Endothelial cell of umbilical vein (primary cell): ENCODE measurements around the gene HTRA1. TPM values are rescaled to one million over a fixed set of nuclear protein-coding genes. Genes with fewer than 3 reads are reported as not detected.
A peak's percentile ranks its signal among the peaks of the same experiment; 100 is the strongest.

Source experiments
- BruUV-seq: library from RNA; stranded (reverse); fragments of 400-500 nt; replicated peaks from 2 replicates; lab custom pipeline; 2021; lab: Mats Ljungman, UMichigan
- CTCF ChIA-PET: fragments of 300-600, 350-600 bp; sonication (Branson Sonifier 250); formaldehyde crosslinking; loops from one replicate; lab custom pipeline; 2021; ENCODE audit warnings: antibody characterized with exemption, inconsistent platforms; lab: Charles Lee
- POLR2A ChIA-PET: fragments of 300-600, 350-600 bp; sonication (Branson Sonifier 250); formaldehyde crosslinking; loops from one replicate; lab custom pipeline; 2021; ENCODE audit warnings: antibody characterized with exemption, inconsistent platforms; lab: Charles Lee
- DNase-seq: peaks from one replicate; pipeline ENCODE4 v3.0.0-alpha.2; 2011; ENCODE audit warnings: low read depth, low spot score
- FAIRE-seq: peaks from 2 replicates; lab custom pipeline; 2011; peaks lifted over from hg19 to GRCh38; lab: Jason Lieb, UNC
- H2AFZ ChIP-seq: 2 replicates; pipeline ENCODE4 v1.6.0; 2012; ENCODE audit warnings: low read depth, low read length, control low read depth, inconsistent platforms
- H3K27ac ChIP-seq: 2 replicates; pipeline ENCODE4 v1.5.1; 2011; ENCODE audit warnings: low read depth, mild to moderate bottlenecking, control low read depth, low read length, moderate library complexity; ENCODE audit not compliant: insufficient read depth
- H3K27me3 ChIP-seq, 2 experiments: 2 replicates each; pipeline versions ENCODE4 v1.6.0 to v1.6.1; 2011; ENCODE audit warnings: low read length in 2 of 2, mixed read lengths in 1 of 2; ENCODE audit not compliant: control insufficient read depth in 2 of 2, insufficient read depth in 2 of 2
- H3K36me3 ChIP-seq, 2 experiments: 2 replicates in 1 of 2; 3 replicates in 1 of 2; pipeline ENCODE4 v1.5.1; 2011; ENCODE audit warnings: low read length in 2 of 2, mild to moderate bottlenecking in 1 of 2, moderate library complexity in 1 of 2; ENCODE audit not compliant: control insufficient read depth in 2 of 2, insufficient read depth in 2 of 2; ENCODE audit errors: extremely low read depth in 1 of 2
- H3K4me1 ChIP-seq: 3 replicates; pipeline ENCODE4 v1.5.1; 2011; ENCODE audit warnings: mild to moderate bottlenecking, low read length; ENCODE audit not compliant: control insufficient read depth, insufficient read depth; ENCODE audit errors: extremely low read depth
- H3K4me2 ChIP-seq: 2 replicates; pipeline ENCODE4 v1.6.1; 2011; ENCODE audit warnings: low read length, control low read depth, mixed read lengths; ENCODE audit not compliant: insufficient read depth
- H3K4me3 ChIP-seq, 3 experiments: fragments of 200-600 bp in 1 of 3; sonication (generic), shearing (Covaris generic) in 1 of 3; replicated peaks in 1 of 3; 2 replicates each; pipeline ENCODE4 v1.5.1; 2011 to 2016; ENCODE audit warnings: control low read depth in 3 of 3, low read length in 3 of 3, mild to moderate bottlenecking in 2 of 3, inconsistent platforms in 1 of 3, low read depth in 1 of 3, moderate library complexity in 1 of 3; ENCODE audit not compliant: insufficient read depth in 1 of 3
- H3K79me2 ChIP-seq: 2 replicates; pipeline ENCODE4 v1.6.0; 2012; ENCODE audit warnings: low read length, inconsistent platforms; ENCODE audit not compliant: control insufficient read depth, insufficient read depth
- H3K9ac ChIP-seq: replicated peaks from 2 replicates; pipeline ENCODE3; 2011; ENCODE audit warnings: low read length, control low read depth; ENCODE audit not compliant: insufficient read depth; ENCODE audit errors: extremely low read depth
- H3K9me1 ChIP-seq: replicated peaks from 3 replicates; pipeline ENCODE4 v1.6.0; 2011; ENCODE audit warnings: mild to moderate bottlenecking, low read length; ENCODE audit not compliant: control insufficient read depth, insufficient read depth; ENCODE audit errors: extremely low read depth
- H3K9me3 ChIP-seq: replicated peaks from 2 replicates; pipeline ENCODE4 v1.5.1; 2012; ENCODE audit warnings: low read length, inconsistent platforms; ENCODE audit not compliant: control insufficient read depth, insufficient read depth
- H4K20me1 ChIP-seq: replicated peaks from 2 replicates; pipeline ENCODE3; 2011; ENCODE audit warnings: mild to moderate bottlenecking, low read length; ENCODE audit not compliant: control insufficient read depth, insufficient read depth; ENCODE audit errors: extremely low read depth
- EZH2 ChIP-seq: IDR thresholded peaks from 2 replicates; pipeline ENCODE4 v1.6.1; 2012; ENCODE audit warnings: borderline replicate concordance, low read depth, mild to moderate bottlenecking, moderate library complexity, low read length, inconsistent platforms; ENCODE audit not compliant: severe bottlenecking
- FOS ChIP-seq: IDR thresholded peaks from 2 replicates; pipeline ENCODE4 v1.6.1; 2011; ENCODE audit warnings: mild to moderate bottlenecking, low read length, moderate library complexity, borderline replicate concordance; ENCODE audit not compliant: insufficient read depth
- GATA2 ChIP-seq: IDR thresholded peaks from 2 replicates; pipeline ENCODE4 v1.7.0; 2011; ENCODE audit warnings: low read depth, mild to moderate bottlenecking, moderate library complexity, mixed read lengths, low read length; ENCODE audit not compliant: insufficient read length, insufficient read depth
- JUN ChIP-seq: IDR thresholded peaks from 2 replicates; pipeline ENCODE4 v1.6.1; 2011; ENCODE audit warnings: borderline replicate concordance, low read depth; ENCODE audit not compliant: insufficient read length, insufficient read depth
- MYC ChIP-seq: IDR thresholded peaks from one replicate; pipeline ENCODE4 v1.6.1; 2011; ENCODE audit warnings: mild to moderate bottlenecking, low read depth, low read length
- POLR2A ChIP-seq: IDR thresholded peaks from 2 replicates; pipeline ENCODE4 v1.6.1; 2012; ENCODE audit warnings: low read depth, mild to moderate bottlenecking, control low read depth, low read length
- POLR2AphosphoS5 ChIP-seq: IDR thresholded peaks from 2 replicates; pipeline ENCODE4 v1.6.1; 2012; ENCODE audit warnings: low read depth, mild to moderate bottlenecking, control low read depth, low read length, moderate library complexity; ENCODE audit not compliant: insufficient read depth
- dilution Hi-C: fragments of 300-500 bp; cut with MboI; formaldehyde crosslinking; loops from one replicate; pipeline ENCODE4 v1.15.0; 2019; ENCODE audit warnings: low sequenced_read_pairs; ENCODE audit not compliant: extremely low pct_ligation_motif_present
- intact Hi-C: fragments of 100-400 bp; cut with micrococcal nuclease; formaldehyde crosslinking; loops from one replicate; pipeline ENCODE4 v1.10.0; 2022
- polyA plus RNA-seq, 4 experiments: library from polyadenylated mRNA; depleted of rRNA in 3 of 4; stranded (reverse) in 3 of 4; unstranded in 1 of 4; fragments of >200 nt; gene quantifications; 2 replicates each; pipeline versions ENCODE4 v1.2.1 to v1.2.3, GENCODE V29; 2011 to 2012; ENCODE audit warnings: missing spikeins in 1 of 4
- total RNA-seq: library from RNA; stranded (reverse); gene quantifications from 2 replicates; pipeline ENCODE4 v1.2.3, GENCODE V29; 2021
- TF ChIP-seq, protein P1 (sequence below): IDR thresholded peaks from 2 replicates; pipeline ENCODE4 v1.6.1; 2011; ENCODE audit not compliant: insufficient read depth, insufficient read length
- TF ChIP-seq, protein P2 (sequence below), 2 donors: IDR thresholded peaks; 1 replicate in 1 of 2; 2 replicates in 1 of 2; pipeline ENCODE4 v1.5.1; 2011; ENCODE audit warnings: low read length in 2 of 2, mild to moderate bottlenecking in 2 of 2, moderate library complexity in 2 of 2, control low read depth in 1 of 2, inconsistent platforms in 1 of 2, low read depth in 1 of 2; ENCODE audit not compliant: insufficient read depth in 1 of 2; ENCODE audit errors: extremely low read depth in 1 of 2

Gene HTRA1
- total and polyA plus RNA-seq, 2 donors (not counting 3 experiments of a cell fraction or from before 2014, with no cell fraction given): 192 to 270 TPM

DNA sequence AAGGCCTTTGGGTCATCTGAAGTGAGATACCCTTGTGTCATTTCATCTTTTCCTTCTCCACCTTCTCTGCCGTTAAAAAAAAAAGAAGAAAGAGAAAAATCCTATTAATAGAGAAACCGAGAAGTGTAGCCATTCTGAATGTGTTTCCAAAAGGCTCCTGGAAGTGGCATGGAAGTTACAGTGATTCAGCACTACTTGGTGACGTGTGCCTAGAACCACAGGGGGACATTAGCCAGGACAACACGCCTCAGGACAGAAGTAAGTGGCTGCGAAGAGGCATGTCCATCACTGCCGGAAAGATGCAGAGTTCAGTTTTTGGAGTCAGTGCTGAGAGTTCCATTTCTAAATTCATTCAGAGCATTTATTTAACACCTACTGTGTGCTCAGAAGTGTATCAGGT is 6.3 kb downstream of the HTRA1 start:
- no TSS peak for BruUV-seq
- H3K4me3 ChIP-seq: no peak overlapping the region
- no peak overlapping the region for H3K27ac ChIP-seq
- no peak for DNase-seq
- peaks cover 22% of the 10 kb centered on the region for H3K4me1 ChIP-seq
- POLR2A ChIA-PET: no interaction called here
- no peaks in the 10 kb centered on the region for H3K27me3 ChIP-seq
- H2AFZ ChIP-seq: no peak overlapping the region
- dilution Hi-C loops (no loop called here), intact Hi-C loops (loop anchor here (10.0 kb wide), 1 partner anchor 1947 kb away; the partner anchor contains the start of gene OAT)
- no peaks in the 10 kb centered on the region for H3K9me3 ChIP-seq
- peaks cover 19% of the 10 kb centered on the region for H3K79me2 ChIP-seq
- no peak for FAIRE-seq
- H3K4me2 ChIP-seq: no peak overlapping the region
- CTCF ChIA-PET: interaction anchor here (1.7 to 1.9 kb wide), 3 partner anchors 13 to 98 kb away, joined by 4 to 12 read pairs (median 5); partner anchors contain the start of gene ARMS2
- H3K9ac ChIP-seq: no peak overlapping the region
- H3K9me1 ChIP-seq: no peaks in the 10 kb centered on the region
- H3K36me3 ChIP-seq: no peaks in the 10 kb centered on the region
- no peaks in the 10 kb centered on the region for H4K20me1 ChIP-seq
- TF ChIP-seq POLR2A: no peak
- TF ChIP-seq MYC: no peak
- TF ChIP-seq GATA2: no peak
- no peak for TF ChIP-seq EZH2

- CTCF ChIA-PET: interaction anchor here (1.1 to 1.7 kb wide), 7 partner anchors 10 to 189 kb away, joined by 3 to 19 read pairs (median 4); no protein-coding TSS in a partner anchor
- H2AFZ ChIP-seq: no peak overlapping the region
- TF ChIP-seq JUN: no peak
- TF ChIP-seq FOS: no peak
- no peak for TF ChIP-seq POLR2A
- TF ChIP-seq, protein P1, sequence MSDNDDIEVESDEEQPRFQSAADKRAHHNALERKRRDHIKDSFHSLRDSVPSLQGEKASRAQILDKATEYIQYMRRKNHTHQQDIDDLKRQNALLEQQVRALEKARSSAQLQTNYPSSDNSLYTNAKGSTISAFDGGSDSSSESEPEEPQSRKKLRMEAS: no peak
- TF ChIP-seq EZH2: no peak
- no peak for TF ChIP-seq GATA2
- no peak for TF ChIP-seq POLR2AphosphoS5
- TF ChIP-seq MYC: no peak
- TF ChIP-seq, protein P2, sequence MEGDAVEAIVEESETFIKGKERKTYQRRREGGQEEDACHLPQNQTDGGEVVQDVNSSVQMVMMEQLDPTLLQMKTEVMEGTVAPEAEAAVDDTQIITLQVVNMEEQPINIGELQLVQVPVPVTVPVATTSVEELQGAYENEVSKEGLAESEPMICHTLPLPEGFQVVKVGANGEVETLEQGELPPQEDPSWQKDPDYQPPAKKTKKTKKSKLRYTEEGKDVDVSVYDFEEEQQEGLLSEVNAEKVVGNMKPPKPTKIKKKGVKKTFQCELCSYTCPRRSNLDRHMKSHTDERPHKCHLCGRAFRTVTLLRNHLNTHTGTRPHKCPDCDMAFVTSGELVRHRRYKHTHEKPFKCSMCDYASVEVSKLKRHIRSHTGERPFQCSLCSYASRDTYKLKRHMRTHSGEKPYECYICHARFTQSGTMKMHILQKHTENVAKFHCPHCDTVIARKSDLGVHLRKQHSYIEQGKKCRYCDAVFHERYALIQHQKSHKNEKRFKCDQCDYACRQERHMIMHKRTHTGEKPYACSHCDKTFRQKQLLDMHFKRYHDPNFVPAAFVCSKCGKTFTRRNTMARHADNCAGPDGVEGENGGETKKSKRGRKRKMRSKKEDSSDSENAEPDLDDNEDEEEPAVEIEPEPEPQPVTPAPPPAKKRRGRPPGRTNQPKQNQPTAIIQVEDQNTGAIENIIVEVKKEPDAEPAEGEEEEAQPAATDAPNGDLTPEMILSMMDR (IDR thresholded peaks at IDR 0.05; ENCODE audit: extremely low read depth in 1 of 2, insufficient read depth in 1 of 2, low read depth in 1 of 2, low read length in 2 of 2): no peak
- H3K36me3 ChIP-seq: no peaks in the 10 kb centered on the region
- H3K4me1 ChIP-seq: peaks cover 22% of the 10 kb centered on the region
- no peaks in the 10 kb centered on the region for H4K20me1 ChIP-seq
- no peaks in the 10 kb centered on the region for H3K9me3 ChIP-seq
- dilution Hi-C loops: no loop called here
- no peak overlapping the region for H3K4me3 ChIP-seq
- peak overlapping the region; percentile 32 for H3K27ac ChIP-seq
- FAIRE-seq (no peak), DNase-seq (no peak)
- peaks cover 17% of the 10 kb centered on the region for H3K79me2 ChIP-seq
- H3K27me3 ChIP-seq: no peaks in the 10 kb centered on the region
- H3K9me1 ChIP-seq: no peaks in the 10 kb centered on the region
- intact Hi-C loops: loop anchor here (10.0 kb wide), 1 partner anchor 1946 kb away; the partner anchor contains the start of gene OAT
- POLR2A ChIA-PET: interaction anchor here (0.8 kb wide), 1 partner anchor 686 kb away, joined by 3 read pairs; the partner anchor contains the start of gene BUB3
- no TSS peak for BruUV-seq
- peak overlapping the region; percentile 26 for H3K4me2 ChIP-seq
- no peak overlapping the region for H3K9ac ChIP-seq
Observed at GRCh38 chr10:122468307-122468925, 7.1 kb downstream of the HTRA1 start.
